GM12892 (cell line): Measurements from ENCODE around the gene ARHGAP12.
"Not testable (repeated sequence)": the region's sequence is repeated elsewhere in the genome, so short reads cannot be mapped to it uniquely, and the experiment has no call there.

Source experiments
- DNase-seq: peaks from one replicate; pipeline ENCODE4 v3.0.0; 2011; ENCODE audit not compliant: insufficient read length
- FAIRE-seq: peaks from 2 replicates; lab custom pipeline; 2011; peaks lifted over from hg19 to GRCh38; lab: Jason Lieb, UNC
- POLR2A ChIP-seq: IDR thresholded peaks from 2 replicates; pipeline ENCODE4 v1.6.1; 2011; ENCODE audit warnings: low read depth, low read length, control low read depth
- POLR2AphosphoS5 ChIP-seq: IDR thresholded peaks from 2 replicates; pipeline ENCODE4 v1.6.1; 2011; ENCODE audit warnings: low read depth, low read length, control low read depth
- TAF1 ChIP-seq: IDR thresholded peaks from 2 replicates; pipeline ENCODE4 v1.6.1; 2011; ENCODE audit warnings: low read depth, mild to moderate bottlenecking, control low read depth, low read length, borderline replicate concordance

The ARHGAP12 gene

DNA sequence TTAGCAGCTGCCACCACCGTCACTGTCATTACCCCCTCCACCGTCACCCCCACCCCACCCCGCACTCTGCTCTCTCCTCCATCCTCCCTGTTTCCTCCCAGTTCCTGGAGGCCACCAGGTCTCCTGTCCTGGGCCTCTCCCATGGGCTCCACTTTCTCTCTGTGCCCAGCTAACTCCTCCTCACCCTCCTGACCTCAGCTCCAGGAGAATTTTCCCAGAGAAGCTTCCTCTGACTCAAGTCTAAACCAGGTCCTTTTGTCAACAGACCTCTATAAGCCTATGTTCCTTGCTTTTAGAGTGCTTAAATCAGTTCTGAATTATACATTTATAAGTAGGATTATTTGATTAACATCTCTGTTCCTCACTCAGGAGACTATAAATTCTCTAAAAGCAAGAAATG lies 150.0 kb downstream of the ARHGAP12 start:
- FAIRE-seq (no peak), DNase-seq (no peak)
- TF ChIP-seq TAF1 (no peak), POLR2A (no peak), POLR2AphosphoS5 (no peak)

DNA sequence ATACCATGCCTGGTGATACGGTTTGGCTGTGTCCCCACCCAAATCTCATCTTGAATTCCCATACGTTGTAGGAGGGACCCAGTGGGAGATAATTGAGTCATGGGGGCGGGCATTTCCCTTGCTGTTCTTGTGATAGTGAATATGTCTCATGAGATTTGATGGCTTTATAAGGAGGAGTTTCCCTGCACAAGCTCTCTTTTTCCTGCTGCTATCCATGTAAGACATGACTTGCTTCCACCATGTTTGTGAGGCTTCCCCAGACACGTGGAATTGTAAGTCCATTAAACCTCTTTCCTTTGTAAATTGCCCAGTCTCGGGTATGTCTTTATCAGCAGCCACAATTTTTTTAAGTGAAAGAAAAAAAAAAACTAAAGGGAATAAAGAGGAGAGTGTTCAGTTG lies 152.5 kb downstream of the ARHGAP12 start:
- FAIRE-seq: no peak
- no peak for TF ChIP-seq TAF1
- no peak for TF ChIP-seq POLR2A
- TF ChIP-seq POLR2AphosphoS5: no peak
- no peak for DNase-seq

DNA sequence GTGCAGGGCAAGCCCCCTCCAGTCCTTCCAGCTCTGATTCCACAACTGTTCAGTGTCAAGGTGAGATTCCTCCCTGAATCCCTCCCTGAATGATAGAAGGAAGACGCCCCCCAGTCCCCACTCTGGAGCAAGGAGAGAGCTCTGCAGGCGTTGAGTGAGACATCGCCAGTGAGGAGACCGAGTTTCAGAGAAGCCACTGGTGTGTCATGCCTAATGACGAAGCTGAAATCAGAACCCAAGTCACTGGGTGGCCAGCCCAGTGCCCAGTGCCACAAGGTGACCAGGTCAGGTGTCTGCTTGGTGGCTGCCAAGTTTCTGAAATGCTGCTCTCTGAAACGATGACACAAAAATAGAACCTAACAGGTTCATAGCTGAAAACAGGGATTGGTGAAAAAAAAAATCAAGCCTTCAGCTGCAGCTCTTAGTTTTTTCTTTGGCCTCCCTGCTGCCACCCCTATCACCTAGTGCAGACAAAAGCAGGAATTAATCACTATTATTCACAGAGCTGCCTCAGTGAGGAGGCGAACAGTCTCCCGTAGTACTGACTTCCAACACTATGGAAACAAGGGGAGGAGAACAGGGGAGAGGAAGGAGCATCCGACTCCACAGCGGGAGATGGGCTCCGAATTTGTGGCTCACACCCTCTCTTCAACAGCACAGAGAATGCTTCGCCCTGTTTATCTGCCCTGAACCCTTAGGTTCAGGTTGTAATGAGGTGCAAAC lies 153.5 kb downstream of the ARHGAP12 start:
- DNase-seq: no peak
- no peak for FAIRE-seq
- TF ChIP-seq POLR2A: no peak

DNA sequence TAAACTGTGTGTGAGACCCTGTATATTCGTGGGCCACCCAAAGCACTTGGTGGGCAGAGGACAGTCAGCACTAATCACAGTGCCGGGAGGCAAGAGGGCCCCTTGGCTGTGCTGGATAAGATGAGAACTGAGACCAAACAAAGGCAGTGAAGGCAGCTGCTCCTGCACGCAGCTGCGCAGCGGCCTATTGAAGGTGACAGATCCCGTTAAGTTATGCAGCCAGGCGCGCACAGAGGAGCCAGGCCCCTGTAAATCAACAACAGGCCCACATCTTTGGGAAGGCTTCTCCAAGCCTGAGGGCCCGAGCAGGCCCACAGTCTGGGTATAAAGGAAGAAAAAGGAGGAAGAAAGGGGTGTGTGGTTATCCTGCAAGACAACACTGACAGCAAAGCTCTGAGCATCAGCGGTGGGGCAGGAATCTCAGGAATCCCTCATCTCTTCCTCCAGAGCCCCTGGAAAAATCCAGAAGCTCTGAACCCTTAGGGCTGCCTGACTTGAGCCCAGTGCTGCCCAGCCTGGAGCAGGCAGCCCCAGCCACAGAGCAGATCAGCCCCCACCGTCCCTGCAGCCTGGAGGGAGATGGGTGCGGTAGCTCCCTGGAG lies 154.2 kb downstream of the ARHGAP12 start:
- DNase-seq (no peak), FAIRE-seq (no peak)
- TF ChIP-seq POLR2A: no peak
- no peak for TF ChIP-seq TAF1
- TF ChIP-seq POLR2AphosphoS5: no peak

DNA sequence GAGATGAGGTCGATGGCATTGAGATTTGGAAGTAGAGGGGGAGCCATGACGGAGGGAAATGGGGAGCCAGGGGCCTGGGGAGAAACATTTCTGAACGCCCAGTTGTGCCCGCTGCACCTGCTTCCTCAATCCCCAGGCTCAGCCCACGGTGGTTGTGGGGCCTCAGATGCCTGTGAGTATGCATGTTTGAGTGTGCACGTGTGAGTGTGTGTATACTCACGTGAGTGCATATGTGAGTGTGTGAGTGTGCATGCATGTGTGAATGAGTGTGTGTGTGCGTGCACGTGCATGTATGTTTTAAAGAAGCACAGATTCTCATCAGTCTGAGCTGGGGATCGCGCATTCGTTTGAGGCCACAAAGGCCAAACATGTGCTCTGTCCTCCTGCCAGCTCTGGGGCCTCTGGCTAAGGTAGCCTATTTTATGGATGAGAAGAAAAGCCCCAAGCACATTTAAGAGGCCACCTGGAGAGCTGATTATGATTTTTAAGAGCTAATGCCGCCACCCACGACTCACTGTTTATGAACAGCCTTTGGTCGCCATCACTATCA lies 154.8 kb downstream of the ARHGAP12 start:
- no peak for FAIRE-seq
- no peak for DNase-seq
- TF ChIP-seq POLR2AphosphoS5: no peak
- TF ChIP-seq TAF1: no peak
- TF ChIP-seq POLR2A: no peak

DNA sequence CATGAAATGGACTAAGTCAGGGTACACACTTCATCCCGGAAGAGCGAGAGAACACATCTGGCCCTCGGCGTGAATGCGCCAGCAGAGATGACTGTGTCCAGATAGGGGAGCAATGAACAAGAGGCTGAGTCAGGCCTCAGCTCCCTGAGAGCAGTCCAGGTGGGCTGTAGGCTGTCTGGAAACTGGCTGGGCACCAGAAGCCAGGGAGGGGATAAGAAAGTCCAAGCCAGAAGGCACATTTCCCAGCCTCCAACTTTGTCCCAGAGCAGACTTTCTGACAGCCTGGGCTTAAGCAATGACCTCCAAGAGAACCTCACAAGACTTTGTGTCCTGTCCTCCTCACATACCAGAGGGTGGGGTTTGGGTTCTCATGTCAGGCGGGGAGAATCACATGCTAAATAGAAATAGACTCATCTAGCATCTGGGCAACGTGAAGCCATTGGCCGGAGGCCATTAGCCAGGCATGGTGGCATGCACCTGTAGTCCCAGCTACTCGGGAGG lies 157.2 kb downstream of the ARHGAP12 start:
- TF ChIP-seq POLR2AphosphoS5 (no peak), TAF1 (no peak), POLR2A (no peak)
- FAIRE-seq: no peak
- no peak for DNase-seq

DNA sequence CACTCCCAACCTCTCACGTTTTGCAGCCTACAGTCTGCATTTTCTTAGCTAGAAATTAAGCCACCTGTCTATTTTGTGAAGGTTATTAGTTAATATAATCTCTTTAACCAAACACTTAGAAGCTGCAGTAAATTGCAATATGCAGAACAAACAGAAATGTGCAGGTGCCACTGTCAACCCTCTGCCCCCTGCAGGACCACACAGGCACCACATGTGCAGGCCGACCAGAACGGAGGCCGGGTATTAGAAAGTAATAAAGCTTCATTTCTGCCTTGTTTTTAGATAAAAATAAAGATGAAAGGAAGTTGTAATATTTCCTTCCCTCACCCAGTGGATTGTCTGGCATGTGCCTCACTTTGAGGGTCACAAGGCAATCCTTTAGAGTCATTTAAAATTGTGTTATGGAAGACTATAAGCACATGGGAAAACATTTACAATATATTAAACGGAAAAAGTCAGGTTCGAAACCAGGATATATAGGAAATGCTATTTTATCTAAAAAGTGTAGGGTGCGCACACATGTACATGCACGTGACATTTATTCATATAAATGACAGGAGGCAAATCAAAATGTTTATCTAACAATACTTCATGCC lies 158.2 kb downstream of the ARHGAP12 start:
- peak; percentile 53 for FAIRE-seq
- TF ChIP-seq POLR2A (no peak), TAF1 (no peak)
- DNase-seq: peak; percentile 56

DNA sequence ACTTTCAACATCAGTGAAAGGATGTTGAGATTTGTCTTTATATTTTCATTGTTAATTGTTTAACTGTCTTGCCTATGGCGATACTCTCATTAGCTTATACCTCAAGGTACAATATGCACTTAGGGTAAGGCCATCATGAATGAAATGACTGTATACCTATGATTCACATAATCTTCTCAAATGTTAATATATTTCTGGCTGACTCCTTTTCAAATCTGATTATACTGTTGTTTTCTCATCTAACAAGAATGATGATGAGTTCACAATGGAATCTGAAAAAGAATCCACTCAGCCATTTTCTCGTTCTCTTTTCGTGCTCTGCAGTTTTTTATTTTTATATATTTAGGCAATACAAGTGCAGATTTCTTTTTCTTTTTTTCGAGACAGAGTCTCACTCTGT lies 159.1 kb downstream of the ARHGAP12 start:
- TF ChIP-seq POLR2AphosphoS5 (no peak), TAF1 (no peak), POLR2A (no peak)
- no peak for DNase-seq
- no peak for FAIRE-seq

DNA sequence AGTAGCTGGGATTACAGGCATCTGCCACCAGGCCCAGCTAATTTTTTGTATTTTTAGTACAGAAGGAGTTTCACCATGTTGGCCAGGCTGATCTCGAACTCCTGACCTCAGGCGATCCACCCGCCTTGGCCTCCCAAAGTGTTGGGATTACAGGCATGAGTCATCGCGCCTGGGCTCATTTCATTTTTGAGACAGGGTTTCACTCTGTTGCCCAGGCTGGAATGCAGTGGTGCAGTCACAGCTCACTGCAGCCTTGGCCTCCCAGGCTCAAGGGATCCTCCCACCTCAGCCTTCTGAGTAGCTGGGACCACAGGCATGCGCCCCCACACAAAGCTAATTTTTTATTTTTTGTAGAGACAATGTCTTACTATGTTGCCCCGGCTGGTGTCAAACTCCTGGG lies 159.7 kb downstream of the ARHGAP12 start:
- not testable (repeated sequence) for FAIRE-seq, DNase-seq

DNA sequence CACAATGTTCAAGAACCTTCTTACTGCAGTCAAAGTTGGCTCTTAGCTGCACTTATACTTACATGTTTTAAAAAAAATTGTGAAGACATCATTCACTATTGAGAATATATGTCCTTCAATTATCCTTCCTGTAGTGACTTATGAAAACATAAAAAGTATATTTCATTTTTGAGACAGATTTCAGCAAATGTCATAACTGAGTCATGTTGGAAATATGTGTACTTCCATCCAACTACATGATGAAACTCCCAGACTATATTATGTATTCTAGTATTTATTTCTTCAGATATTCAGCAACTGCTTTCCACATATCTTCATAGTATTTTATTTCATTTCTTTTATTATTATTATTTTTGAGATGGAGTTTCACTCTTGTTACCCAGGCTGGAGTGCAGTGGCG lies 160.2 kb downstream of the ARHGAP12 start:
- no peak for TF ChIP-seq TAF1
- no peak for TF ChIP-seq POLR2AphosphoS5
- no peak for FAIRE-seq
- DNase-seq: no peak

DNA sequence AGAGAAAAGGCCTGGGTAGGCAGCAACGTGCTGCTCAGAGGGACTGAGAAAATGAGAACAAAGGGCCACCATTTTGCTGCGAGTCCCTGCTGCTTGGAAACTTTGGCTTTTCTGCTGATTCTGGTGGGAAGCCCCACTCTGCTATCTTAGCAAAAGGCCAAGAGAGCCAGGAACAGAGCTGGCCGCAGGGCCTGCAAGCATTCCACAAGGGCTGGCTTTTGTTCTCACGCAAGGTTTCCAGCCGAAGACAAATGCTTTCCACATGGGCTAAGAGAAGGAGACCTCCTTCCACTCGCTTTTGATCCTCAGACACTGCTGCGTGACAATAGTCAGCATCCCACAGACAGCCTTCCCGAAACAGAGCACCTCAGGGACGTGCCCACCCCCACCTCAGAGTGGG lies 163.1 kb downstream of the ARHGAP12 start:
- FAIRE-seq (no peak), DNase-seq (no peak)
- TF ChIP-seq POLR2AphosphoS5 (no peak), POLR2A (no peak), TAF1 (no peak)

DNA sequence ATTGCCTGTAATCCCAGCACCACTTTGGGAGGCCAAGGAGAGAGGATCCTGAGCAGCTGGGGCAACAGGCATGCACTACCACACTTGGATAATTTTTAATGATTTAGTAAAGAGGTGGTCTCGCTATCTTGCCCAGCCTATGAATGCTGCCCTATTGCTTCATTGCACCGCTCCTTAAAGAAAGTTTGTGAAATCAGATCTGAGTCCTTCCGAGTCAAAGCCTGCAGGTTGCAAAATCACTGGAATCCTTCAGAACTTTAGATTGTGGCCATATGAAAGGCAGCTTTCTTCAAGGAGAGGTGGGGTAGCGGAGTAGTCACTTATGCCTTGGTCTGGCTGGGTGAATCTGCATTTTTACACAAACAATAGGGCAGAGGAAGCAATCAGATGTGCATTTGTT lies 166.3 kb downstream of the ARHGAP12 start:
- no peak for DNase-seq
- FAIRE-seq: no peak
- no peak for TF ChIP-seq POLR2AphosphoS5
- no peak for TF ChIP-seq TAF1
- TF ChIP-seq POLR2A: no peak
